GF-D8 (cell line): Measurements from ENCODE around the gene ABCG8.

Experiments
- DNase-seq: peaks from one replicate; lab custom pipeline; 2025; lab: John Stamatoyannopoulos, UW

ABCG8 gene

DNA sequence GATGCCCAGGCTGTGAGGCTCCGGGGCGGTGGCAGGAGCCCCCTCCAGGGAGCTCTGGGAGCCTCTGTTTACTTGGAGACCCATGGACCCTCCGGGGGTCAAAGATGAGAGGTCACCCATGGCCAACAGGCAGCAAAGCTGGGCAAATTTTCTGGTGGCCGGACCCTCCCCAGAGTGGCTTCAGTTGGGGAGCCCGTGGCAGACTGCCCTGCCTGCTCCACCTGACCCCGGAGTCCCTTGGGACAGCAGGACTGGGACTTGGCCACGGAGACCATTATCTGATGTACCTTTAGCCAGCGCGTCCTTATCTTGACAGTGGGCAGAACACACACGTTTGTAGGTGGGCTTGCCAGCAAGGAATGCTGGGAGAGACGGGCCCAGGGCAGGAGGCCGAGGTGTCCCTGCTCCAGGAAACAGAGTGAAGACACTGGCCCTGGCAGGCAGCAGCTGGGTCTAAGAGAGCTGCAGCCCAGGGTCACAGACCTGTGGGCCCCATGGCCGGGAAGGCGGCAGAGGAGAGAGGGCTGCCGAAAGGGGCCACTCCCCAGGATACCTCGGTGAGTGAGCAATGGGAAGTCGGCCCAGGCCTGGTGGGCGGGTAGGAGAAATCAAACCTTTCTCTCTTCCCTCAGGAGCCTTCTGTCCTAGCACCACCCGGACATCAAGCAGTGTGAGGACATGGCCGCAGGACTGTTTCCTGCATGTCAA, at the start of gene ABCG8, which contains the start of gene ABCG5:
ABCG8 (plus strand) TSS at position 412 of the 708 bp plus-strand sequence; CDS start at position 495, 83 bp downstream.
ABCG5 (minus strand) TSS at position 280 of the 708 bp plus-strand sequence; CDS start at position 120, 160 bp downstream.
- no peak for DNase-seq

GRCh38 chr2:43790147-43790546, 48.6 kb upstream of the ABCG8 start:
- no peak for DNase-seq

DNA sequence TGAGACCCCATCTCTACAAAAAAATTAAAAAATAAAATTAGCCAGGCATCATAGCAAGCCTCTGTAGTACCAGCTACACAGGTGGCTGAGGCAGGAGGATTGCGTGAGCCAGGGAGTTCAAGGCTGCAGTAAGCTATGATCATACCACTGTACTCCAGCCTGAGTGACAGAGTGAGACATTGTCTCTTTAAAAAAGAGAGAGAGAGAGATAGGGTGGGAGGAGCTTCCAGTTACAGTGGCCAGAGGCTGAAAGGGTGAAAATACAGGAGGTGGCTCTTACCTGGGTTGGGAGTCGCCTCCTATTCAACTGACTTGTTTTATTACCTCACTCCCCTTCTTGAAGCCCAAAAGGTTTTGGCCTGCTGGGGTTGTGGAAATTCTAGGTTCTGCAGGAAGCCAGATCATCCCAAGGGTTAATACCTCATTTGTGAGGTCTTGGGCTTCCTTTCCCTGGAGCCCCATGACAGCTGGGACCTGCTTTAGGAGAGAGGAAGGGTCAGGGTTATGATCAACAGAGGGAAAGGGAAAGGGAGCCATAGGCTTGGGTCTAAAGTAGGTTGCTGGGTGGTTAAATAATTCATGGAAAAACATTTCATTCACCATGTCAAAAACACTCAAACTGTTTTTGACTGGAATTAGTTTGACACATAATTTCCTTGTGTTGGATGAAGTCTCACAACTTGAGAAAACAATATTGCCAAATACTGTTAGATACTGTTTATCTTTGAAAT, 47.6 kb upstream of the ABCG8 start:
- DNase-seq: no peak

GRCh38 chr2:43792653-43793052, 46.1 kb upstream of the ABCG8 start:
- no peak for DNase-seq

GRCh38 chr2:43794956-43795355, 43.8 kb upstream of the ABCG8 start:
- no peak for DNase-seq

GRCh38 chr2:43796206-43796605, 42.6 kb upstream of the ABCG8 start:
- DNase-seq: no peak

DNA sequence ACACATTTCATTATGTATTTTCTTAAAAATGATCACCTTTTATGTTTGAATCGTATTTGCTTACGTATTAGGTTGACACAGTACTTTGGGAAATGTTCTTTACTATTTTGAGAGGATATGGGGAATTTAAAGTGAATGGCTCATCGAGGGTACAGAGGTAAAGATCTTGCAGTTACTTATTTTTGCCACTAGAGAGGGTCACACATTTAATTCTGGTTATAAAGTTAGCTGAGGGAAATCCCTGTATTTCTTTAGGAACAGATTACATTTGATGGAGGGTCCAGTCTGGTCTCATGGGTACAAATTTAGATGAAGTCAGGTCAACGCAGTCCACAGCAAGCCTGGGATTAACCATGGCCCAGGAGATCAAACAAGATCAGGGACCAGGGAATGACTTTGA, 40.5 kb upstream of the ABCG8 start:
- no peak for DNase-seq

GRCh38 chr2:43800894-43801293, 37.9 kb upstream of the ABCG8 start:
- no peak for DNase-seq

DNA sequence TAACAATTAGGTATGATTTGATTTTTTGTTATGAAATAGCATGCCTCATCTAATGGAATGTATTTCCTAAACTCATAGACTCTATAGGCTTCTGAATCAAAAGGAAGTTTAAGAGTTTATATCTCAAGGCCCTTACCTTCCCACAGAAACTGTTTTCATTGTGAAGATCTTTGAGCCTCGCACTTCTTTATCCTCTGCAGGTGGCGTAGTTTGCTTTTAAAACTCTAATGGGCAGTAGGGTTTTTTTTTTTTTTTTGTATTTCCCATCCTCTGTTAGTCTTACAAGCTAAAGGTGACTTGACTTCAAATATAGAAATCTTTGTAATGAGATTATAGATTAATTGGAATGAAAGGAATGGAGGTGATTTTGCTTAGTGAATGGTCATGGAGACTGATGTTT, 36.6 kb upstream of the ABCG8 start:
- no peak for DNase-seq

GRCh38 chr2:43803113-43803512, 35.7 kb upstream of the ABCG8 start:
- no peak for DNase-seq

DNA sequence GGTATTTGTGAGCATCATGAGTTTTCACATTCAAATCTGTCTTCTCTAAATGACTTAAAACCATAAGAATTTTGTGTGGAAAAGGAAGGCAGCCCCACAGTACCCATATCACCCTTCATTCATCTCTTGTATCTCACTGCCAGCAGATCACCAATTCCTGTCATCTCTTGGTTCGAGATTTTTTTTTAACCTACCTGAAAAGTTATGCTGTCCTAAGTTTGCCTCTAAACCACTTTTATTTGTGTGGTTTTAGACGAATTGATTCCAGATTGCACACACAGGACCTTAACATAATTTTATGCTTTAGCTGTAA, 32.1 kb upstream of the ABCG8 start:
- no peak for DNase-seq

GRCh38 chr2:43810452-43810851, 28.3 kb upstream of the ABCG8 start:
- DNase-seq: no peak

DNA sequence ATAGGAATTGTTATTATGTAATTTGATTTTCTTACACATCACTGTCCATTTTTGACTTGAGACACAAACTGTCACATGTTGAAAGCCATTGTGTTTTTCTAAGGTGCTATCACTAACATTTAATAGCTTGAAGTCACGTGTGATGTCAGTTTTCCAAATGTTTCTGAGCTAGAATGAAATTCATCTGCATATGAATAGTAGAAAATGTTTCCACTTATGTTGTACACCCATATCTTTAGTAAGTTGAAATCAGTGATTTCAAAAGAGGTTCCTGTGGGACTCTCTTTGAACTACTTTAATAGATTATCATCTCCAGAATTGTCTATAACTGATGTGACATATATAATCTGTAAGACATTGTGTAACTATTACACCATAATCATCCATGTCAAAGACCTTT, 27.9 kb upstream of the ABCG8 start:
- DNase-seq: no peak

GRCh38 chr2:43812006-43812405, 26.8 kb upstream of the ABCG8 start:
- DNase-seq: no peak

GRCh38 chr2:43812947-43813346, 25.8 kb upstream of the ABCG8 start:
- no peak for DNase-seq

DNA sequence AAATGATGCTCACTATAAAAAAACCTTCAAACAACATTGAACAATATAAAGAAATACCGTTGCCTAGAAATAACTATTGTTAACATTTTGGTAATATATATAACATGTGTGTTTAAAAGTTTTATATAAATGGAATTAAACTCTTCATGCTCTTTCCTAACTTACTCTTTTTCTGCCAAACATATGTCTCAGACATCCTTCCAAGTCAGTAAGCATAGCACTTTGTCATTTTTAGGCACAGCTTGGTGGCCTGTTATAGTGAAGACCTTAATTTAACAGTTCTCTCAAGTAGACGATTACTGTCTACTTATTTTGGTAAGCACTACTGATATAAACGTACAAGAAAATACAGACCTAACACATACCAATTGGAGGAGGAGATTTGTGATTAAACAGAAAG, 24.1 kb upstream of the ABCG8 start:
- no peak for DNase-seq

GRCh38 chr2:43818761-43819160, 20.0 kb upstream of the ABCG8 start:
- DNase-seq: no peak

DNA sequence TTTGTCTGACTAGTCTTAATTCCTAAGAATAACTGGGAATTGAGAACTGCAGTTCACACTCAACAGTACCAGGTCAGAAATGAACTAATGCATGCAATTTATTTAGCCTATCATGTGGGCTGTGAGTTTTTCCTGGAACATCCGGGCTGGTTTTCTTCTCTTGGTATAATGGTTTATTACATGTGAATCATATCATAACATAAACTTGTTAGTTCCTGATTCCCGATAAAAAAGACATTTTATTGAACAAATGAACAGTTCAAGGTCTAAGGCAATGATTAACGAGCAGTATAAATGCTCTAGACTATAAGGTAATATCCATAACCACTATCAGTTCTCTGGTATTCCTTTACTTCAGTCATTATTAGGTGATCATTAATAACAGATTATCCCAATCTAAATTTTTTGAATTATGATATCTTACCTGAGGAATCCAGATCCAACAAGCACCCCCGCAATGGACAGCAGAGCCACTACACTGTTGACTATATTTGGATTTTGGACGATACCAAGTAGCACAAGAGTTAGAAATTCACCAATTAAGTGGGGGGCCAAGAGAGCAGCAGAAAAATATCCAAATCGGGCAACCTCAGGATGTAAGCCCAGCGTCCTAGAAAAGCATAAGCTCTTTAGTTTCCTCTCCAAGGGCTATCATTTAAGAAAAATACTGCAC, 19.1 kb upstream of the ABCG8 start:
- DNase-seq: no peak

DNA sequence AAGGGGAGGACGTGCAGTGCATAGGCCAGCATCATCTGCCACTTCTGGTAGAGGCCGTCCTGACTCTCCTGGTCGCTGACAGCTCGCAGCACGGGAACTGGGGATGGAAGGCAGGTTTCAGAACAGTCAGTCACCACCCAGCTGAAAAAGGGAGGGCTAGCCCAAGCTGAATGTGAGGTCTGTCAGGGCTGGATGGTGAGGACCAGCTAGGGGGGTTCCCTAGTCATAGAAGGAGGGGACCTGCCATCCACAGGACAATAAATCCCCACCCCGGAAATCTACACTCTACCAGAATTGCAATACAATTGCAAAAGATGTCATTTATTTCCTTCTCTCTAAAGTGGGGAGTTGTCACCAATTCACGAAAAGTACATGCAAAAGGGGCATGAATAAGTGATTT, 15.9 kb upstream of the ABCG8 start:
- no peak for DNase-seq

GRCh38 chr2:43823751-43824150, 15.0 kb upstream of the ABCG8 start:
- DNase-seq: no peak

DNA sequence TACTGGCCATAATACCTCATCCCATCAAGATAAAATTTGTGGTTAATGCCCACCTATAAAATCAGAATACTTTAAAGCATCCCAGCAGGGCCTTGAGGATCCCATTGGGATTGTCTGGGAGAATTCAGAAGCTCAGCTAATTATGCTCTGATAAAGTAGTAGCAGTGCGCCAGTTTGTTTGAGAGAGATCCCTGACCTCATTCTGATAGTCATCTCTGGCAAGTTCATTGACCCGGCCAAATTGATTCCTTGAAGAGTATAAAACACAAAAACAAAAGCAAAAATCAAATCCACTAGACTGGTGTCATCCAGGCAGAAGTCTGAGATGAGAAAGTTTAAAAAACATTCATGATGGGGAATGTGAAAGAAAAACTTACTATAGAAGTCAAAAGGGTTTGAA, 14.3 kb upstream of the ABCG8 start:
- no peak for DNase-seq

GRCh38 chr2:43824951-43825493, 13.7 kb upstream of the ABCG8 start:
- DNase-seq: no peak

- no peak for DNase-seq
Observed at GRCh38 chr2:43825841-43826240, 12.9 kb upstream of the ABCG8 start.
